Activated CD4-positive, alpha-beta T cell treated with anti-CD3 and anti-CD28 coated beads for 48 hours (primary cell): Measurements from ENCODE around the gene MTCH1.
A peak's percentile ranks its signal among the peaks of the same experiment; 100 is the strongest.
"Not testable (repeated sequence)": the region's sequence is repeated elsewhere in the genome, so short reads cannot be mapped to it uniquely, and the experiment has no call there.

Experiments used
- DNase-seq: peaks from one replicate; pipeline ENCODE4 v3.0.0-alpha.2; 2020

The MTCH1 gene

GRCh38 chr6:36969240-36969691, 16.7 kb downstream of the MTCH1 start:
- DNase-seq, result no peak

GRCh38 chr6:36968266-36968977, 17.6 kb downstream of the MTCH1 start:
- DNase-seq, result no peak

GRCh38 chr6:36967757-36968156, 18.2 kb downstream of the MTCH1 start:
- DNase-seq, result no peak

GRCh38 chr6:36967301-36967700, 18.7 kb downstream of the MTCH1 start:
- no peak for DNase-seq

- DNase-seq, result no peak
Observed at GRCh38 chr6:36964908-36965307, 21.1 kb downstream of the MTCH1 start.

GRCh38 chr6:36964349-36964748, 21.6 kb downstream of the MTCH1 start:
- DNase-seq, result no peak

GRCh38 chr6:36963451-36964290, 22.3 kb downstream of the MTCH1 start:
- DNase-seq, result no peak

- peak; percentile 82 for DNase-seq
Observed at GRCh38 chr6:36962874-36963273, 23.1 kb downstream of the MTCH1 start.

- DNase-seq, result no peak
Observed at GRCh38 chr6:36961441-36962435, 24.3 kb downstream of the MTCH1 start.

GRCh38 chr6:36959555-36960250, 26.3 kb downstream of the MTCH1 start:
- no peak for DNase-seq

- DNase-seq, result no peak
Observed at GRCh38 chr6:36958775-36959554, 27.0 kb downstream of the MTCH1 start.

GRCh38 chr6:36957773-36958271, 28.2 kb downstream of the MTCH1 start:
- DNase-seq, result no peak

GRCh38 chr6:36956446-36956820, 29.6 kb downstream of the MTCH1 start:
- DNase-seq, result no peak

GRCh38 chr6:36955671-36956445, 30.1 kb downstream of the MTCH1 start:
- DNase-seq, result no peak

GRCh38 chr6:36955136-36955535, 30.9 kb downstream of the MTCH1 start:
- DNase-seq, result no peak

- no peak for DNase-seq
Observed at GRCh38 chr6:36954262-36954931, 31.6 kb downstream of the MTCH1 start, which contains the start of gene PI16. Gene PI16, plus strand, starts transcription at chr6:36954738. Its CDS starts 23 bp downstream, at chr6:36954761.

GRCh38 chr6:36953931-36954261, 32.1 kb downstream of the MTCH1 start:
- no peak for DNase-seq

GRCh38 chr6:36949636-36950035, 36.4 kb downstream of the MTCH1 start:
- no peak for DNase-seq

- DNase-seq, result not testable (repeated sequence)
Observed at GRCh38 chr6:36949076-36949475, 36.9 kb downstream of the MTCH1 start.
